ENCODE measurements around the gene TOR1AIP1. TPM values are rescaled to one million over a fixed set of nuclear protein-coding genes. Genes with fewer than 3 reads are reported as not detected.
"Not testable (repeated sequence)": the region's sequence is repeated elsewhere in the genome, so short reads cannot be mapped to it uniquely, and the experiment has no call there.

The TOR1AIP1 gene
- total RNA-seq, 1 donor from 2014 or later, result 95.2 TPM

- no peak for DNase-seq
Observed at GRCh38 chr1:179939941-179940340, 57.9 kb downstream of the TOR1AIP1 start.

- DNase-seq, result no peak
Observed at GRCh38 chr1:179941454-179941853, 59.4 kb downstream of the TOR1AIP1 start.

DNA sequence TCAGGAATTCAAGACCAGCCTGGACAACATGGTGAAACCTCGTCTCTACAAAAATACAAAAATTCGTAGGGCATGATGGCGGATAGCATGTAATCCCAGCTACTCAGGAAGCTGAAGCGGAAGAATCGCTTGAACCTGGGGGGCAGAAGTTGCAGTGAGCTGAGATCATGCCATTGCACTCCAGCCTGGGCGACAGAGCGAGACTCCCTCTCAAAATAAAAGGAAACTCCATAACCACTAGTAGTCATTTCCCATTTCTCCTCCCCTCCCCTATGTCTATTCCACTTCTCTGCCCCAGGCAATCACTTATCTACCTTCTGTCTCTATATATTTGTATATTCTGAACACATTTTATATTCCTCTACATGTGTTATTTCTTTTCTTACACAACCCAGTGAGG is 68.6 kb downstream of the TOR1AIP1 start:
- no peak for DNase-seq

DNA sequence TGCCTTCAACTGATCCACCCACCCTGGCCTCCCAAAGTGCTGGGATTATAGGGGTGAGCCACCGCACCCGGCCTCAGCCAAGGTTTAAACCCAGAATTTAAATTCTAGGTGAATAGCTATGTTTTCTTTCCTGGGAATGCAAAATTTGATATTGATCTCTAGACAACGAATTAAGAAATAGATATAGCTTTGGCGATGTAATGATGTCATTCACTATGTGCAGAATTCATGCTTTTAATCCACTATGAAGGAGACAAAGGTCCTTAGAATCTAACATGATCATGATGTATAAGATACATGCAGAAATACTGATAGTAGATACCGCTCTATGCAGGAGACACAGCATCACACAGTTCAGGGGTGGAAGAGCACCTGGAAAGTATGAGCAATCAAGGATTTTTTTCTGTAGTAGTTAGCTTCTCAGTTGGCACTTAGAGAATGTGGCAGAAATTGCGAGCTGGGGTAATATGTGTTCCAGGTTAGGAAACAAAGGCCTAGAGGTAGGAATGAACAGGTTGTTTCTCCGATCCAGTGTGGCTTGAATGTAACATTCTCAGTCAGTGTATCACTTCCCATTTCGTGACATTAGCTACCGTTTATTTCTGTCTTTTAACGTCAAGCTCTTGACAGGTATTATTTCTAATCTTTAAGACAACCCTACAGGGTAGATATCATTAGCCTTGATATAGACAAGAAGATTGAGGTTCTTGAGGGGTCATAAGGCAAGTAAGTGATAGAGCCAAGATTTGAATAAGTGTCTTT is 69.5 kb downstream of the TOR1AIP1 start:
- no peak for DNase-seq

DNA sequence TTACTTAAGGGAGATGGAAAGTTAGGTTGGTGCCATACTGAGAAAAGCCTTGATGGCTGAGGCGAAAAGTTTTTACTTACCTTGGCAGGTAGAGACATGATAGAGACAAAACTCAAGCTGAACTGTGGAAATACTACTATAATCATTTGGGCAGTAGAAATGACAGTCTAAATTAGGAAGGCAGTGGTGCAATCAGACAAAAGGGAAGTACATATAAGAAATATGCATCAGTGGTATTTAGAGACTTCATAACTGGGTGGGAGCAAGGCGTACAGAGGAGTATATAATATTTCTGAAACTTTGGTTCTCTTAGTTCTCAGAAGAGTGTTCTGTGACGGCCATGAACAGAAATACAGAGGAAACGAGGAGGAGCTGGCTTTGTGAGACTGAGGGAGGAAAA is 70.1 kb downstream of the TOR1AIP1 start:
- no peak for DNase-seq

- DNase-seq, result no peak
Observed at GRCh38 chr1:179953974-179954492, 71.9 kb downstream of the TOR1AIP1 start.

DNA sequence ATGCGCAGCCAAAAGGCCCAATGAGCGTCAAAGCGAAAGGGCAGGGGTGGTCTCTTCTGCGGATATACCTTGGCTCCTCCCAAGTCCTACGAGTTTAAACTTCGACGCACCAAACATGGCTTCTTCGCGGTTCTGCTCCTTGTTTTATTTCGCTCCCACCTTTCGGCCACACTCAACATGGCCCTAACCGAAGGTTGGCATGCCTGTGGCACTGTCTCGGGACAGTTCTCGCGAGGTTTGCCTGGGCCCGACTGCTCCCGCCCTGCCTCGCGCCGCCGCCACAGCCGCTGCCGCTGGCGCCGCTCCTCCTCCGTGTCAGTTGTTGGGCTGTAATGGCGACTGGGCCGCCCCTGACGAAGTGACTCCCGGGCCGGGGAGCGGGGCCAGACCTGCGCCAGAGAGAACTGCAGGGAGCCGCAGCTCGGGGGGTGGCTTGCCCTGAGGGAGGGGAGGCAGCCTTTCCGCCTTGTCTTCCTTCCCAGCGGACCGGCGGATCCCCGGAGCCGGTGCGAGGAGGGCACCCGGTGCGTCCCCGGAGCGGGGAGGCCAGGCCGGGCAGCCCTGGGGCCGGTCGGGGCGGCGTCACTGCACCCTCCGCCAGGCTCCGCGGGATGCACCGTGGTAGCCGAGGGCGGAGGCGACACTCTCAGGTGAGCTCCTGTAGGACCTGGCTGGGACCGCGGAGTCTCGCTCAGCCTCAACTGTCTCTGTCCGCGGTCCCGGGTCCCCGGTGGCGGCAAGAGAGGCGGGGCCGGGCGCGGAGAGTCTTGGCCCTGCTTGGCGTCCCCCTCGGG is 72.6 kb downstream of the TOR1AIP1 start, which contains the start of gene CEP350:
TSS of gene CEP350 (plus strand) at position 318 of the 794 bp plus-strand sequence. CDS start 31,372 bp downstream, outside the sequence.
- peak; percentile 100 for DNase-seq

DNA sequence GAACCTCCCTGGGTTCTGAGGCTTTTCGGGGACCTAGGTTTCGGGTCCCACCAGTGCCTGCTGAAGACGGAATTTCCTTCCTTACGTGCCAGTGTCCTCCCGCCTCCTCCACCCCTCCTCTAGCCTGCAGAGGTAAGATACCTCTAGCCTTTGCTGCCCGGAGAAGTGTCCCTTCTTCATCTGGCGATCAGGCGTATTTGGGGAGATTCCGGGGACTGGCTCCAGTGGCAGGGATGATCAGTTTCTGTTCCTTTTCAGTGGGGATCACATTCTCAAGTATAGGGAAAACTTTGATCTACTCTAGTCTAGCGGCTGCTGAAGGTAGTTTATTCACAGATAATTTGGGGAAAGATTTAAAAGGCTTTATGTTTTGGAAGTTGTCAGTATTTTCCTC is 73.2 kb downstream of the TOR1AIP1 start:
- peak; percentile 58 for DNase-seq

GRCh38 chr1:179955731-179956130 is 73.6 kb downstream of the TOR1AIP1 start:
- no peak for DNase-seq

GRCh38 chr1:179958359-179958758 is 76.3 kb downstream of the TOR1AIP1 start:
- peak; percentile 39 for DNase-seq

DNA sequence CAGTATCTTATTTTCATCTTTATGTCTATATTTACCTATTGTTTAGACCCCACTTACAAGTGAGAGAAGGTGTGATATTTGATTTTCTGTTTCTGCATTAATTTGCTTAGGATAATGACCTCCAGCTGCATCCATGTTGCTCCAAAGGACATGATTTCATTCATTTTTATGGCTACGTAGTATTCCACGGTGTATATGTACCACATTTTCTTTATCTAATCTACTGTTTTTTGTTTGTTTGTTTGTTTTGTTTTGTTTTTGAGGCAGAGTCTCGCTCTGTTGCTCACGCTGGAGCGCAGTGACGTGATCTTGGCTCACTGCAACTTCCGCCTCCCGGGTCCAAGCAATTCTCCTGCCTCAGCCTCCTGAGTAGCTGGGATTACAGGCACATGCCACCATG is 80.1 kb downstream of the TOR1AIP1 start:
- DNase-seq, result not testable (repeated sequence)

GRCh38 chr1:179966551-179966950 is 84.5 kb downstream of the TOR1AIP1 start:
- no peak for DNase-seq

DNA sequence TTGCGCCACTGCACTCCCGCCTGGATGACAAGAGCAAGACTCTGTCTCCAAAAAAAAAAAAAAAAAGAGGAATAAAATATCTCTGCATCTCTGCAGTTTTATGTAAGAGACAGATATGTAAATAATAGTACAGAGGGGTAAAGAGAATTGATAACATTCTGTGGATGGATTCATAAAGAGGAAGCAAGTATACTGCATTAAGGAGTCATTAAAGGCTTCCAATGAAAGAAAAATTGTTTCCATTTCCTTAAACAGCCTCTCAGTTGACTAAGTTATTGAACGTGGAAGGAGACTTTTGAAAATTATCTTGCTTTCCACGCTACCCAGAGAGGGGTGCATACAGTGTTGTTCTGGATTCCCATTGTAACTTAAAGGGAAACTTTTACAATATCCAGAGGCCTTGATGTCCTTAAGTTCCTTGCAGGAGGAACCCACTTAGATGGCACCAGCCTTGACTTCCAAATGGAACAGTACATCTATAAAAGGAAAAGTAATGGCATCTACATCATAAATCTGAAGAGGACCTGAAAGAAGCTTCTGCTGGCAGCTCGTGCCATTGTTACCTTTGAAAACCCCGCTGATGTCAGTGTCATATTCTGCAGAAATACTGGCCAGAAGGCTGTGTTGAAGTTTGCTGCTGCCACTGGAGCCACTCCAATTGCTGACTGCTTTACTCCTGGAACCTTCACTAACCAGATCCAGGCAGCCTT is 86.4 kb downstream of the TOR1AIP1 start:
- DNase-seq, result no peak

DNA sequence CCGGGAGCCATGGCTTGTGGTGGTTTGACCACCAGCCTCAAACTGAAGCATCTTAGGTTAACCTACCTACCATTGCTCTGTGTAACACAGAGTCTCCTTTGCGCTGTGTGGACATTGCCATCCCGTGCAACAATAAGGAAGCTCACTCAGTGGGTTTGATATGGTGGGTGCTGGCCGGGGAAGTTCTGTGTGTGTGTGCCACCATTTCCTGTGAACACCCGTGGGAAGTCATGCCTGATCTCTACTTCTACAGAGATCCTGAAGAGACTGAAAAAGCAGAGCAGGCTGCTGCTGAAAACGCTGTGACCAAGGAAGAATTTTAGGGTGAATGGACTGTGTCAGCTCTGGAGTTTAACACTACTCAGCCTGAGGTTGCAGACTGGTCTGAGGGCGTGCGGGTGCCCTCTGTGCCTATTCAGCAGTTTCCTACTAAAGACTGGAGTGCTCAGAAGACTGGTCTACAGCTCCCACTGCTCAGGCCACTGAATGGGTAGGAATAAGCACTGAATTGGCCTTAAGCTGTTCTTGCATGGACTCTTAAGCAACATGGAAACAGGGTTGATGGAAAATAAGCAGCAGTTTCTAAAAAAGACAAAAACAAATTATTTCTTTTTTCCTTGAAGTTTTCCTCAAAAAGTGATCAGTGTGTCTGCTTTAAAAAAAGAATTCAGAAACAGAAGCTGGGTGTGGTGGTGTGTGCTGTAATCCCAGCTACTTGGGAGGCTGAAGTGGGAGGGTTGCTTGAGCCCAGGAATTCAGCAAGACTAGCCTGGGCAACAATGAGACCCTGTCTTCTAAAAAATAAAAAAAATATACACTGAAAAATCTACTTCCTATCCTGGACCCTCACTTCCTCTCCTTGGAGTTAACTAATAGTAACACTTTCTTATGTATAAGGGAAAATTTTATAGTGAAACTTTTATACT is 87.2 kb downstream of the TOR1AIP1 start:
- DNase-seq, result no peak

Other genes starting within 250 kb of the TOR1AIP1 start
- 0.21 TPM for gene FAM163A, start 139.0 kb upstream of the TOR1AIP1 start, total RNA-seq
- 59.9 TPM for gene TOR1AIP2, start 4.5 kb upstream of the TOR1AIP1 start, total RNA-seq
- gene CEP350, start 72.5 kb downstream of the TOR1AIP1 start, total RNA-seq, result 110 TPM